ENCODE results near the gene NAV3. TPM values are rescaled to one million over a fixed set of nuclear protein-coding genes. Genes with fewer than 3 reads are reported as not detected.

The NAV3 gene
- total and polyA plus RNA-seq, 2 experiments from 2014 or later, result 1.2 to 9.0 TPM

DNA sequence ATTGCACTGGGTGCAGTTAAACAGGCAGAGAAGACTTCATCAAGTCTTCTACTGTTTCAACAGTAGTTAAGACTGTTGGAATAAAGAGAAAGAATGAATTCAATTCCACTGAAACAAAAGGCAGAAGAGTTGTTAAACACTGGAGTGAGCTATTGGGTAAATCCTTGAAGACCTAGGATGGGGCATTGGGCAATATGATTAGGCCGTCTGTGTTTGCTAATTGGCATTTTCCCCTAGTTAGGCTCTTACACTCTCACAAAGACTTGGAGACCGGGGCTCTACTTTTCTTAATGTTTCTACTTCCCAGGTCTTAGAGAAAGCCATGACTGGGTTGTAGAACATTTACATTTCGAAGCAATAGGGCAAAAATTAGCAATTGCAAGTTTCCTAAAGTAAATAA lies 402.1 kb downstream of the NAV3 start:
- Histone ChIP-seq H3K27ac (no peak overlapping the region), H3K36me3 (no peaks in the 10 kb centered on the region), H3K4me1 (ENCODE audit: low read depth) (no peaks in the 10 kb centered on the region), H3K4me3 (no peak overlapping the region), H3K27me3 (no peaks in the 10 kb centered on the region), H3K9me3 (ENCODE audit: low read depth) (no peaks in the 10 kb centered on the region)
- no peak for DNase-seq (ENCODE audit: low read depth in 1 of 2, low spot score in 1 of 2)
- TF ChIP-seq, protein P1, sequence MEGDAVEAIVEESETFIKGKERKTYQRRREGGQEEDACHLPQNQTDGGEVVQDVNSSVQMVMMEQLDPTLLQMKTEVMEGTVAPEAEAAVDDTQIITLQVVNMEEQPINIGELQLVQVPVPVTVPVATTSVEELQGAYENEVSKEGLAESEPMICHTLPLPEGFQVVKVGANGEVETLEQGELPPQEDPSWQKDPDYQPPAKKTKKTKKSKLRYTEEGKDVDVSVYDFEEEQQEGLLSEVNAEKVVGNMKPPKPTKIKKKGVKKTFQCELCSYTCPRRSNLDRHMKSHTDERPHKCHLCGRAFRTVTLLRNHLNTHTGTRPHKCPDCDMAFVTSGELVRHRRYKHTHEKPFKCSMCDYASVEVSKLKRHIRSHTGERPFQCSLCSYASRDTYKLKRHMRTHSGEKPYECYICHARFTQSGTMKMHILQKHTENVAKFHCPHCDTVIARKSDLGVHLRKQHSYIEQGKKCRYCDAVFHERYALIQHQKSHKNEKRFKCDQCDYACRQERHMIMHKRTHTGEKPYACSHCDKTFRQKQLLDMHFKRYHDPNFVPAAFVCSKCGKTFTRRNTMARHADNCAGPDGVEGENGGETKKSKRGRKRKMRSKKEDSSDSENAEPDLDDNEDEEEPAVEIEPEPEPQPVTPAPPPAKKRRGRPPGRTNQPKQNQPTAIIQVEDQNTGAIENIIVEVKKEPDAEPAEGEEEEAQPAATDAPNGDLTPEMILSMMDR (IDR thresholded peaks at IDR 0.05; ENCODE audit: low read depth, low read length), result no peak

DNA sequence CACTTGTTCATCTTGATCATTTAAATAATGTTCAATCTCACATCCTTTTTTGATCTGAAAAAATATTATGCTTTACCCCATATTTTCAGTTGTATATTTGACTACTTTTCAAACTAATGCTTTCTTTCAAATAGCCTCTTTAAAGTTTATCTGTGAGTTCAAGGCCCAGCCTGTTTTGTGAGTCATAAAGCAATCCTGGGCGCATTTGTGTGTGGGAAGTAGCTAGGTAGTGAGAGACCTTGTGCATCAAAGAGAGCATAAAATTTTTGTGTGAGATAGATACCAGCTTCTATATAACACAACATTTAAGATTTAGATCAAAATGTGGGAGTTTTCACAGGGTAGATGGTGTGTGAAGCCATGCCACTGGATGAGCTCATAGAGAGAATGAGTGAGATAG lies 405.6 kb downstream of the NAV3 start:
- H3K27ac ChIP-seq, result no peak overlapping the region
- TF ChIP-seq, protein P1 (IDR thresholded peaks at IDR 0.05; ENCODE audit: low read depth, low read length), result no peak
- no peak overlapping the region for H3K4me3 ChIP-seq
- no peak for DNase-seq (ENCODE audit: low read depth in 1 of 2, low spot score in 1 of 2)
- H3K9me3 ChIP-seq (ENCODE audit: low read depth), result no peaks in the 10 kb centered on the region
- H3K27me3 ChIP-seq, result no peaks in the 10 kb centered on the region
- H3K36me3 ChIP-seq, result no peaks in the 10 kb centered on the region
- H3K4me1 ChIP-seq (ENCODE audit: low read depth), result no peaks in the 10 kb centered on the region

DNA sequence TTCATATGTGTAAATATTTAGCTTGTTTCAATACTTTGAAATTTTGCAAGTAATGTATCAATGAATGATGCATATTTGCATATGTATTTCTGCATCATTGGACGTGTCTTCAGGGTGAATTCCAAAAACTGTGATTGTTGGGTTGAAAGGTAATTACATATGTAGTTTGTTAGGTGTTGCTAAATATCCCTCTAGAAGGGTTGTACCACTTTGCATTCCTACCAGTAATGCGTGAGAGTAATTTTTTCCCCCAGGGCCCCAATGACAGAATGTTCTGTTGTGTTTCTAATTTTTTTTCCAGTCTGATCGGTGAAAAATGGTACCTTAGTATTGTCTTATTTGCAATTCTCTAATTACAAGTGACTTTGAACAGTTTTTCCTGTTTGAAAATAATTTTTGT lies 408.9 kb downstream of the NAV3 start:
- DNase-seq (ENCODE audit: low read depth in 1 of 2, low spot score in 1 of 2), result no peak
- no peaks in the 10 kb centered on the region for H3K9me3 ChIP-seq (ENCODE audit: low read depth)
- no peaks in the 10 kb centered on the region for H3K27me3 ChIP-seq
- H3K27ac ChIP-seq, result no peak overlapping the region
- H3K4me3 ChIP-seq, result no peak overlapping the region
- H3K36me3 ChIP-seq, result no peaks in the 10 kb centered on the region
- no peaks in the 10 kb centered on the region for H3K4me1 ChIP-seq (ENCODE audit: low read depth)
- TF ChIP-seq, protein P1 (IDR thresholded peaks at IDR 0.05; ENCODE audit: low read depth, low read length), result no peak

DNA sequence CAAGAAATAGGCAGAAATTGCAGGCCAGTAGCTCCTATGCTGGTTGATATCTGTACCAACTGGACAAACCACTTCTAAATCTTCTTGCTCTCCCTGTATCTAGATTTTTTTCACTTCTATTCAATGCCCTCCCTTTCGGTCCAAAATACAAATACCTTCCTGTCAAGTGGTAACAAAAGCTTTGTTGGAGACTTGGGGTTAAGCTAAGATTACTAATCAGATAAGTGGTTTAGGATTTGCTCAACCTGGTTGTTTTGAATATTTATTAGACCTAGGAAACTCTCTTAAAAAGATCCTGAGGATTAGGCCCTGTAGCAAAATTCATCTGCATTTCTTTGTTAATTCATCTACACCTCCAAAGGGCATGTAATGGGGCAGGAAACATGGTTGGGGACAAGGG lies 410.1 kb downstream of the NAV3 start:
- no peaks in the 10 kb centered on the region for H3K4me1 ChIP-seq (ENCODE audit: low read depth)
- H3K9me3 ChIP-seq (ENCODE audit: low read depth), result no peaks in the 10 kb centered on the region
- TF ChIP-seq, protein P1 (IDR thresholded peaks at IDR 0.05; ENCODE audit: low read depth, low read length), result no peak
- H3K27me3 ChIP-seq, result no peaks in the 10 kb centered on the region
- H3K36me3 ChIP-seq, result no peaks in the 10 kb centered on the region
- no peak overlapping the region for H3K4me3 ChIP-seq
- no peak overlapping the region for H3K27ac ChIP-seq
- DNase-seq (ENCODE audit: low read depth in 1 of 2, low spot score in 1 of 2), result no peak

DNA sequence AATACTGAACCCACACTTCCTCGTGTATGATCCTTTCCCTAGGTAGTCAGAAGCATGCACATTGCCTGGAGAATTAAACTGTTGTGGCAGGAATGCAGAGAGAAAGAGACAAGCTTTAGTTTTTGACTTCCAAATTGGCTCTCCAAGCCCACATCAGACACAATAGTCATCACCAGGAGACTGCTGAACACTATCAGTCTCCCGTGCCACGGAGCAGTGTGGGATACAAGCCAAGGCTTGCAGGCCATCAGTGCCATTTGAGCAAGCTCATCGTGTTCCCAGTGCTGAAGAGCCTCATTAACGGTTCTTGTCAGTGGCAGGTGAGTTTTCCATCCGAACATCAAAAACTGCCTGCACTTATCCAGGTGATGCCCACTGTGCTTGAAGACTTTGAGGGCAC lies 410.8 kb downstream of the NAV3 start:
- no peaks in the 10 kb centered on the region for H3K4me1 ChIP-seq (ENCODE audit: low read depth)
- no peaks in the 10 kb centered on the region for H3K36me3 ChIP-seq
- no peak overlapping the region for H3K4me3 ChIP-seq
- H3K27me3 ChIP-seq, result no peaks in the 10 kb centered on the region
- no peak for DNase-seq (ENCODE audit: low read depth in 1 of 2, low spot score in 1 of 2)
- TF ChIP-seq, protein P1 (IDR thresholded peaks at IDR 0.05; ENCODE audit: low read depth, low read length), result no peak
- no peak overlapping the region for H3K27ac ChIP-seq
- no peaks in the 10 kb centered on the region for H3K9me3 ChIP-seq (ENCODE audit: low read depth)

Data from cardiac muscle cell (in vitro differentiated cells and primary cell).